OCI-LY1 (cell line): ENCODE results near the gene RASSF4.

Experiments
- H2AFZ ChIP-seq: fragments of 200-600 bp; sonication (generic), shearing (Covaris generic); 2 replicates; pipeline ENCODE4 v1.6.0; 2014; ENCODE audit warnings: antibody characterized with exemption, mild to moderate bottlenecking, low read length
- H3F3A ChIP-seq: fragments of 200-600 bp; sonication (generic), shearing (Covaris generic); 2 replicates; pipeline ENCODE4 v1.6.0; 2014; ENCODE audit warnings: mild to moderate bottlenecking, antibody characterized with exemption, low read length, moderate library complexity; ENCODE audit not compliant: insufficient read depth
- H3K27ac ChIP-seq: fragments of 200-600 bp; sonication (generic); 2 replicates; pipeline ENCODE4 v1.5.1; 2014; ENCODE audit warnings: low read length, mixed run types, mild to moderate bottlenecking, low read depth; ENCODE audit not compliant: poor library complexity, severe bottlenecking
- H3K27me3 ChIP-seq: fragments of 200-600 bp; sonication (generic); 2 replicates; pipeline ENCODE4 v1.6.0; 2014; ENCODE audit warnings: antibody characterized with exemption, mild to moderate bottlenecking, low read length, moderate library complexity; ENCODE audit not compliant: insufficient read depth
- H3K36me3 ChIP-seq: fragments of 200-600 bp; sonication (generic); 2 replicates; pipeline ENCODE4 v1.6.1; 2014; ENCODE audit warnings: mild to moderate bottlenecking, antibody characterized with exemption, low read length, moderate library complexity, mixed read lengths; ENCODE audit not compliant: insufficient read depth
- H3K4me1 ChIP-seq: fragments of 200-600 bp; sonication (generic); 2 replicates; pipeline ENCODE4 v1.5.1; 2014; ENCODE audit warnings: mild to moderate bottlenecking, low read length, moderate library complexity; ENCODE audit not compliant: insufficient read depth, severe bottlenecking
- H3K4me2 ChIP-seq: fragments of 200-600 bp; sonication (generic), shearing (Covaris generic); 2 replicates; pipeline ENCODE4 v1.6.1; 2014; ENCODE audit warnings: low read length
- H3K4me3 ChIP-seq: fragments of 200-600 bp; sonication (generic); 2 replicates; pipeline ENCODE4 v1.5.1; 2014; ENCODE audit warnings: low read length, low read depth, mild to moderate bottlenecking, mixed read lengths; ENCODE audit not compliant: poor library complexity, severe bottlenecking
- H3K79me2 ChIP-seq: fragments of 200-600 bp; shearing (Covaris generic); 2 replicates; pipeline ENCODE4 v1.6.1; 2016; ENCODE audit warnings: mixed run types, low read length, mixed read lengths; ENCODE audit not compliant: insufficient read depth
- H3K9ac ChIP-seq: fragments of 200-600 bp; sonication (generic), shearing (Covaris generic); 2 replicates; pipeline ENCODE4 v1.6.1; 2014; ENCODE audit warnings: mild to moderate bottlenecking, low read length, mixed read lengths
- H3K9me2 ChIP-seq: fragments of 200-600 bp; sonication (generic), shearing (Covaris generic); 2 replicates; pipeline ENCODE4 v1.6.1; 2014; ENCODE audit warnings: low read depth, mild to moderate bottlenecking, low read length, mixed read lengths
- H3K9me3 ChIP-seq: fragments of 200-600 bp; shearing (Covaris generic); 2 replicates; pipeline ENCODE4 v1.6.1; 2014; ENCODE audit warnings: low read length, mixed read lengths
- H4K20me1 ChIP-seq: fragments of 200-600 bp; sonication (generic), shearing (Covaris generic); 2 replicates; pipeline ENCODE4 v1.6.0; 2016; ENCODE audit warnings: mild to moderate bottlenecking, low read length; ENCODE audit not compliant: insufficient read depth
- CTCF ChIP-seq: fragments of 200-600 bp; sonication (generic), shearing (Covaris generic); IDR thresholded peaks from 2 replicates; pipeline ENCODE4 v1.5.1; 2017; ENCODE audit warnings: mild to moderate bottlenecking, antibody characterized with exemption, low read length, moderate library complexity, mixed read lengths
- EZH2 ChIP-seq: fragments of 200-600 bp; sonication (generic), shearing (Covaris generic); IDR thresholded peaks from 2 replicates; pipeline ENCODE4 v1.8.0; 2017; ENCODE audit warnings: borderline replicate concordance, mixed run types, mild to moderate bottlenecking, antibody characterized with exemption, low read length, moderate library complexity, mixed read lengths

RASSF4 gene

GRCh38 chr10:44920252-44920651 is 39.4 kb upstream of the RASSF4 start:
- no peak overlapping the region for H3K27ac ChIP-seq
- no peaks in the 10 kb centered on the region for H3K79me2 ChIP-seq
- no peaks in the 10 kb centered on the region for H3F3A ChIP-seq
- H3K9me2 ChIP-seq, result no peaks in the 10 kb centered on the region
- H4K20me1 ChIP-seq, result no peaks in the 10 kb centered on the region
- H3K9ac ChIP-seq, result no peak overlapping the region
- H2AFZ ChIP-seq, result no peak overlapping the region
- no peak overlapping the region for H3K4me3 ChIP-seq
- H3K4me1 ChIP-seq, result no peaks in the 10 kb centered on the region
- H3K27me3 ChIP-seq, result 0 out of 2 replicates have a peak, but pooled peaks cover 4% of the 10 kb centered on the region
- H3K36me3 ChIP-seq, result no peaks in the 10 kb centered on the region
- TF ChIP-seq CTCF (no peak), EZH2 (no peak)
- no peaks in the 10 kb centered on the region for H3K9me3 ChIP-seq
- no peak overlapping the region for H3K4me2 ChIP-seq

- H3K4me3 ChIP-seq, result no peak overlapping the region
- no peak overlapping the region for H2AFZ ChIP-seq
- 0 out of 2 replicates have a peak, but pooled peaks cover 4% of the 10 kb centered on the region for H3K27me3 ChIP-seq
- TF ChIP-seq EZH2, result no peak
- TF ChIP-seq CTCF, result no peak
- no peaks in the 10 kb centered on the region for H4K20me1 ChIP-seq
- H3K27ac ChIP-seq, result no peak overlapping the region
- H3K79me2 ChIP-seq, result no peaks in the 10 kb centered on the region
- H3K9me2 ChIP-seq, result no peaks in the 10 kb centered on the region
- no peaks in the 10 kb centered on the region for H3K9me3 ChIP-seq
- no peaks in the 10 kb centered on the region for H3F3A ChIP-seq
- no peaks in the 10 kb centered on the region for H3K36me3 ChIP-seq
- no peak overlapping the region for H3K9ac ChIP-seq
- no peaks in the 10 kb centered on the region for H3K4me1 ChIP-seq
- no peak overlapping the region for H3K4me2 ChIP-seq
These were observed 38.5 kb upstream of the RASSF4 start for GRCh38 chr10:44921061-44921460.

GRCh38 chr10:44921506-44921905 is 38.1 kb upstream of the RASSF4 start:
- Histone ChIP-seq H3K36me3 (no peaks in the 10 kb centered on the region), H3K79me2 (no peaks in the 10 kb centered on the region), H3K4me2 (no peak overlapping the region), H3K9me3 (no peaks in the 10 kb centered on the region), H3K27me3 (0 out of 2 replicates have a peak, but pooled peaks cover 4% of the 10 kb centered on the region), H3F3A (no peaks in the 10 kb centered on the region), H2AFZ (no peak overlapping the region), H3K9ac (no peak overlapping the region), H3K27ac (no peak overlapping the region), H3K4me1 (no peaks in the 10 kb centered on the region), H3K9me2 (no peaks in the 10 kb centered on the region), H4K20me1 (no peaks in the 10 kb centered on the region), H3K4me3 (no peak overlapping the region)
- TF ChIP-seq CTCF (no peak), EZH2 (no peak)
